HK-2 (cell line): ENCODE results near the gene PGA5.
"Not testable (repeated sequence)": the region's sequence is repeated elsewhere in the genome, so short reads cannot be mapped to it uniquely, and the experiment has no call there.

Experiments
- DNase-seq: peaks from one replicate; pipeline ENCODE4 v3.0.0-alpha.2; 2018; ENCODE audit not compliant: unreplicated experiment

PGA5 gene

GRCh38 chr11:61240875-61241274 lies at the start of gene PGA5:
TSS of gene PGA5 (plus strand) at chr11:61241175. CDS start at chr11:61241227, 52 bp downstream.
- not testable (repeated sequence) for DNase-seq

GRCh38 chr11:61193596-61193995 lies 47.4 kb upstream of the PGA5 start:
- no peak for DNase-seq

- DNase-seq, result no peak
Measured at GRCh38 chr11:61194169-61194671, 46.8 kb upstream of the PGA5 start.

DNA sequence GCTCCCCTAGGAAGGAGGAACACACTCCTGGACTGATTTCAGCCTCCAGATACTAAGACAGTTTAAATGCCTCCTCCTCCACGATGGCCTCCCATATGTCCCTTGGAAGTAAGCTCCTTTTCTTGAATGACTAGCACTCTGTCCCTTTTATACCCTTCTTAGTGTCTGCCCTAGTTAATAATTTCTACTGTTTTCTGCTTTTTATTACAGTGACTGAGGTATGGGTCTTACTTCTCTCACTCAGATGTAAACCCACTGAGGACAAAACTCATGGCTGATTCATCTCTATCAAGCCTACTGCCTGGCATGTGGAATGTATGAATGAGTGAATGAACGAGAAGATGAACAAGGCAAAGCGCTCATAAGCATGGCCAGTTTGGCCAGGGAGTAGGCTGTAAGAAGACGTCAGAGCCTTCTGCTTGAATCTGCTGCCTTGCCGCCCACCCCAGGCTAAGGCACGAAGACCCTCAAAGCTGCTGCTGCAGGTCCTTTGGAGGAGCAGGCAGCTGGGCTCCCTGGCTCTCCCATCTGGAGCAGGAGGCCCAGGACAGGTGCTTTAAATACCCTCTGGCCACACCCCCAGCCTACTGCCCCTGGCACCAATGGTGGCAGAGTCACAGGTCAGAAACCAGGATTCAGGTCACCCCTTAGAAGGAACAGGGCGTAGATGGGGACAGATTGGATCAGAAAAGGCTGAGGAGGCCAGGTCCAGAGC lies 45.8 kb upstream of the PGA5 start:
- DNase-seq, result no peak

DNA sequence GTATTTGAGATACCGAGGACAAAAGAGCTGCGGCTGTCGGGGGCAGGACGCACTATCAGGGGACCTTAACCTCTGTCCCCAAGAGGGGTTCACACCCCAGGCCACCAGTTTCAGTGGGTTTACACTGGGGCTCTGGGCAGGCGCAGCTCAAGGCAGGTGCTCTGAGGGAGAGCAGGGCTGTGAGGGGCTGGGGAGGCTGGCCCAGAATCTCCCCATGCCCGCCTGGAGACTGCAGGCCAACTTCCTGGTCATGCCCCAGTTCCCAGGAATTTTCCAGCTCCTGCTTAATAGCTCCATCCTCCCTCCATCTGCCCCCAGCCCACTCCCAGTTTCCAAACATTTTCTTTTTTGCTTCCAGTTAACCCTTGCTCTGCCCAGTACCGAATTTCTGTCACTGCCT lies 45.3 kb upstream of the PGA5 start:
- no peak for DNase-seq

DNA sequence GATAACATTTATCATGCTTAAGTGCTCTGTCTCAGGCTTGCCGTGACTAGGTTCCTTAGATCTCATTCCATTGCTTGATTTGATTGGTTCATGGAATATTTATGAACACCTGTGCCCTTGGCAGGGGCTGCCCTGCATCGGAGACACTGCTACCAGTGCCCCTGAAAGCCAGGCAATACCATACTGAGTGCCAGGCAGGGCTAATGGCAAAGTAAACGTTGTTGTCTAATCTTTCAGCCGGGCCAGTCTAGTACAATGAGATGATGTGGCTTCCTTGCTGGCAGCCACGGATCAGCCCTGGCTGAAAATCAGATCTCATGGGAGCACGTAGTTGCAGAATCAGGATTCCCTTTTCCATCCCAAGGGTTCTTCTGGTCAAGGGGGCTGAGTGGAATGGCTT lies 42.6 kb upstream of the PGA5 start:
- DNase-seq, result no peak

DNA sequence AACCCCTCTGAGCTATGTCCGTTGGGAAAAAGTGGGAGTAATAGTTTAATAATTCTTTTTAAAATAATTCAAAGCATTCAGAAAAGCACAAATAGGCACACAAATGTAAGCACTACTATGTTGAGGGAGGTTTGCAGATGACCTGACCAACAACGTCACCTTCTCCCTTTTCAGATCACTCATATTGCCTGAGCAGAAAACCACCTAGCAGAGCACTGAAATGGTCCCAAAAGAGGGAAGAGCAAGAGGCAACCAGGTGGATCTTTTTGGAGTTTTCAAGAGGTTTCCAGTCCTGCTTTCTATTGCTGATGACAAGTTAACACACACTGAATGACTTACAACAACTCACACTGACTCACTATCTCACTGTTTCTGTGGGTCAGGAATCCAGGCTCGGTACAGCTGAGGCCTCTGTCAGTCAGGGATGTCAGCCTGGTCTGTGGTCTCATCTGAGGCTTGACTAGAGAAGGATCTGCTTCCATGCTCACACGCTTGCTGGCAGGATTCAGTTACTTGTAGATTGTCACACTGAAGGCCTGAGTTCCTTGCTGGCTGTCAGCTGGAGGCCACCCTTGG lies 41.9 kb upstream of the PGA5 start:
- no peak for DNase-seq

DNA sequence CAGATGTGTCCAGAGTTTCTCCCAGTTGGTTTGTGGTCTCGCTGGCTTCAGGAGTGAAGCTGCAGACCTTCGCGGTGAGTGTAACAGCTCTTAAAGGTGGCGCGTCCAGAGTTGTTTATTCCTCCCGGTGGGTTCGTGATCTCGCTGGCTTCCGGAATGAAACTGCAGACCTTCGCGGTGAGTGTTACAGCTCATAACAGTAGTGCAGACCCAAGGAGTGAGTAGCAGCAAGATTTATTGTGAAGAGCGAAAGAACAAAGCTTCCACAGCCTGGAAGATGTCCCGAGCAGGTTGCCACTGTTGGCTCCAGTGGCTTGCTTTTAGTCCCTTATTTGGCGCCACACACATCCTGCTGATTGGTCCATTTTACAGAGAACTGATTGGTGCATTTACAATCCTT lies 39.5 kb upstream of the PGA5 start:
- DNase-seq, result no peak

- DNase-seq, result not testable (repeated sequence)
Measured at GRCh38 chr11:61202950-61203746, 37.8 kb upstream of the PGA5 start, which contains the start of gene PGA3. TSS of gene PGA3 (plus strand) at chr11:61203515. CDS start at chr11:61203565, 50 bp downstream.

DNA sequence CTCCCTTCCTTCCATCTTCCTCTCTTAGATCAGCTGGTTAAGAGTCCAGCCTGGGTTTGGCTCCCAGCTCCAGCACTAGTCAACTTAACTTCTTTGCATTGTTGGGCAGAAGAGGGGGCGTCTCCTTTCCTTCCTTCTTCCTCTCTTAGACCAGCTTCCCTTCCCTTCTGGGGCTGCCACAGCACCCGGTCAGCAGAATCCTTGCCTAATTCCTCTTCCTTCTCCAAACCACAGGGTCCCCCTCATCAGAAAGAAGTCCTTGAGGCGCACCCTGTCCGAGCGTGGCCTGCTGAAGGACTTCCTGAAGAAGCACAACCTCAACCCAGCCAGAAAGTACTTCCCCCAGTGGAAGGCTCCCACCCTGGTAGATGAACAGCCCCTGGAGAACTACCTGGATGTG lies 37.1 kb upstream of the PGA5 start:
- DNase-seq, result not testable (repeated sequence)

GRCh38 chr11:61204502-61205059 lies 36.4 kb upstream of the PGA5 start:
- not testable (repeated sequence) for DNase-seq

- not testable (repeated sequence) for DNase-seq
Measured at GRCh38 chr11:61207636-61208310, 33.2 kb upstream of the PGA5 start.

DNA sequence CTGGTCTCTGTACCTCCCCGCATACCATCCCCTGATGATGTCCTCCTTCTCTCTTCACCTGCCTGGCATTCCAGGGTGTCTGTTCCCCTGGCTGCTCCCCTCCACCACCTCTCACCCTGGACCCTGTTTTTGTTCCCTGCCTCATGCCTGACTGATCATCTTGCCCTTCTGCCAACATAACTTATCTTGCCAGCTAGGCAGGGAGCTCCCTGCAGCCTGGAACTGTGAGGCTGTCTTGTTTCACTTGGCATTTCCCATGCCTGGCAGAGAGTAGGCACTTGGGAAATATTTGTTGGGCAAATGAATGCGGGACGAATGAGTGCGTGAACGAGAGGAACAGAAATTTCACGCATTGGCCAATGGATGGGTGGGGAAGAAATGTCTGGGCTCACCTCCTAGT lies 30.3 kb upstream of the PGA5 start:
- not testable (repeated sequence) for DNase-seq

- not testable (repeated sequence) for DNase-seq
Measured at GRCh38 chr11:61211327-61211952, 29.5 kb upstream of the PGA5 start.

DNA sequence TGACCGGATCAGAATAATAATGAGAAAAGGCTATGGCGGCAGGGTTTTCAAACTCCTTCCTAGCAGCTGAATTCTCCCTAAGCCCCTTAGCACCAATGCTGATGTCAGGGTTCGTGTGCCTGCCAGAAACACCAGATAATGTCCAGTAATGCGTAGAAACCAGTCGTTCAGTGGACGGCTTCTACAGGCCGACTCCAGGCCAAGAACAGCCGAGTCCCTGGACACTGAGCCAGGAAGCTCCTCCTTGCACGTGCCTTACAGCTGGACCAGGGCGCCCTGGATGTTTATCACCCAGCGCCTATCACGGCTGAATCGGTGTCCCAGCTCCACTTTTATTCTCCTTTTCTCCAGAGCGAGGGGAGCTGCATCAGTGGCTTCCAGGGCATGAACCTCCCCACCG lies 28.8 kb upstream of the PGA5 start:
- not testable (repeated sequence) for DNase-seq

DNA sequence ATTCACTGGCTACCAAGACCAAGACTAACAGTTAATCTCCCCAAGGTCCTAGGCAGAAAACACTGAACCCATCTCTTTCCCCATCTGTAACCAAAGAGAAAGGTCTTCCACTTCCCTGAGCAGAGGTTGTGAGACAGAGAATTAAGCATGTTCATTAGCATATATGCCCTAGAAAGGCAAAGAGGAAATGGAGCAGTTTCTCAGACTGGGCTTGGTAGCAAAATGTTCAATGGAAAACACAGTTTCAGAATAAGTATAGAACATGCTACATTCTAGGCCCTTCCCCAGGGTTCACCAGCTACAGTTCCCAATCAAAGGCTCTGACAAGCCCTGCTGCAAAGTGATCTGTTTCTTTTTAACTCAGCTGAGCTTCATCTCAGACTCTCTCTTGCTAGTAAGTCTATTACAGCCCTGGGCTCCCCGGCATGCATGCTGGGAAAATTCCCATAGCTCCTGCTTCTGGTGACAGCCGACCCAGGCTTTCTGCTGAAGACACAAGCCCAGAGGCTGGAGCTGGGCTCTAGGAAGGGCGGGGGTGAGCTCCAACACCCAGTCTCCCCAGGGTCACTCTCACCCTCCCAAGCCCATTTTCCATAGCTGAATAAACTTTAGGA lies 27.2 kb upstream of the PGA5 start:
- not testable (repeated sequence) for DNase-seq

- not testable (repeated sequence) for DNase-seq
Measured at GRCh38 chr11:61218306-61218705, 22.7 kb upstream of the PGA5 start.

DNA sequence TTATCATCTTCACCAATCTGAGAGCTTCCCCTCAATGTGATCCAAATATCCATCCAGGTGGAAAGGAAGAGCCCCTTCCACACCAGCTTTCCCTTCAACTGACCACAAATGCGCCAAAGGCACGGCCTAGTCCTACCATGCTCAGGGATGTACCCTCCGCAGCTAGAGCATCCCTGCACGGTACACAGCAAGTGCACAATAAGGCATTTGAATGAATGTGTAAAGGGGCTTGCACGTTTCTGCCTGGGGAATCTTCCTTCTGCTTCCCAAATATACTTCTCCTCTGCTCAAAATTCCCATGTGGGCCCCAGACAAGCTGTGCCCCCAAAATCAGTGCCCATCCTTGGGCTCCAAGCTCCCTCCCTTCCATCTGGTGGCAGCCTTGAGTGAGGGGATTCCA lies 22.0 kb upstream of the PGA5 start:
- not testable (repeated sequence) for DNase-seq

DNA sequence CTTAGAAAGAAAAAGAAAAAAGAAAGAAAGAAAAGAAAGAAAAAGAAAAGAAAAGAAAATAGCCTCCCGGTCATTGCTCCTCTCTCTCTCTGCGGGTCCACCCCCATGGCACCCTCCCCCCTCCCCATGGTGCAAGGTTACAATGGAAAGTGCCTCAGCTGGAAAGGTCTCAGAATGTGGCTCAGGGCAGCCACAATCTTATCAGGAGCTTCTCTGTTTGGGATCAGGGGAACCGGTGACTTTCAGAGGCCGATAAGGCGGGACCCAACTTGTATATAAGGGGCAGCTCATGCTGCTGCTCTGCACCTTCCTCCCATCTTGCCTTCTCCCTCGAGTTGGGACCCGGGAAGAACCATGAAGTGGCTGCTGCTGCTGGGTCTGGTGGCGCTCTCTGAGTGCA lies 18.9 kb upstream of the PGA5 start, which contains the start of gene PGA4:
Gene PGA4 (plus strand): TSS at position 301 of the 400 bp plus-strand sequence. CDS start 54 bp downstream, at position 355.
- not testable (repeated sequence) for DNase-seq

- not testable (repeated sequence) for DNase-seq
Measured at GRCh38 chr11:61222692-61223091, 18.3 kb upstream of the PGA5 start.
